ENCODE results near the gene GPR39. TPM values are rescaled to one million over a fixed set of nuclear protein-coding genes. Genes with fewer than 3 reads are reported as not detected.

Gene GPR39
- total RNA-seq, 1 experiment from 2014 or later = 0.50 TPM

DNA sequence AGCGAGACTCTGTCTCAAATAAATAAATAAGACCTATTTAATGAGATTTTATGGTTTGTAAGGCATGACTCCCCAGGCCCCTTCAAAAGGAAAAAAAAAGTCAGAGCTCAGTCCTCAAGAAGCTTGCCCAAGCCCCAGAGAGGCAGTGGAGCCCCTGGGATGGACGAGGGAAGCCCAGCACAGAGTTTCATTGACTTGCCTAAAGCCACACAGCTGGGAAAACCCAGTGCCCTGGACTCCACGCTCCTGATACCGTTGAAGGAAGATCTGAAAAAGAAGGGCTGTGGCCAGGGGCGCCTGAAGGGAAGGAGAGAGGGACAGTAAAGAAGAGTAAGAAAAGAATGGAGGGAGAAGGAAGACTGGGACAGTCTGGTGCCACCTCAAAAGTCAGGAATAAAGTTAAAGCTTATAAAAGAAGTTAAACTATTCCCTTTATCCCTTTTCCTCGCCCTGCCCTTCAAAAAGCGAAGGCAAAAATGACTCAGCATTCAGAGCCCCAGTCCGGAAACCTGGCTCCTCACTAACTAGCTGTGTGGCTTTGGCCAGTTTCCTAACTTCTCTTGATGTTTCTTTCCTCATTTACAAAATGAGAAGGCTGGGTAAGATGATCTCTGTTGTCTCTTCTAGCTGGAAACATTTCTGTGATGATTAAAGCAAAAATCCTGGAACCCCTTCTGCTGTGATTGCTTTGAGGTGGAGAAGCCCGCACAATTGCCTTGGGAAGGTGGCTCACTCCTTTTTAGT, 206.7 kb downstream of the GPR39 start:
- H3K23ac ChIP-seq (ENCODE audit: insufficient read length, low read depth, low read length) = no peak overlapping the region
- no peak overlapping the region for H3K4me2 ChIP-seq (ENCODE audit: insufficient read depth, insufficient read length, low read length)
- no peak overlapping the region for H3K14ac ChIP-seq (ENCODE audit: insufficient read depth, low read length)
- Mint-ChIP-seq H3K27ac (no peak overlapping the region), H3K36me3 (ENCODE audit: insufficient read depth in 1 of 3, low read depth in 3 of 3) (peaks cover 0 to 4% (median 2%) of the 10 kb centered on the region in 3 experiments; a peak in 3 of 7 replicates), H3K4me3 (no peak overlapping the region), H3K4me1 (peaks cover 16 to 20% of the 10 kb centered on the region in 2 experiments), H3K9me3 (peaks cover 3 to 4% of the 10 kb centered on the region in 2 experiments; a peak in 2 of 5 replicates), H3K27me3 (ENCODE audit: low read depth) (no peaks in the 10 kb centered on the region)
- H3K9ac ChIP-seq (ENCODE audit: extremely low read depth, insufficient read length, low read length) = no peak overlapping the region
- no peak overlapping the region for H2BK120ac ChIP-seq (ENCODE audit: low read depth, low read length, poor library complexity, severe bottlenecking)
- no peak for DNase-seq
- H3K23me2 ChIP-seq (ENCODE audit: insufficient read length, low read depth, low read length, poor library complexity, severe bottlenecking) = no peaks in the 10 kb centered on the region
- H2BK5ac ChIP-seq (ENCODE audit: insufficient read length, low read length) = no peak overlapping the region
- H2AFZ ChIP-seq (ENCODE audit: low read length) = no peak overlapping the region
- no peak overlapping the region for H4K8ac ChIP-seq (replicated peaks; ENCODE audit: insufficient read length, low read depth, low read length)
- peaks cover 6% of the 10 kb centered on the region; the same call in 1 of the 2 replicates for H3K4me1 ChIP-seq (ENCODE audit: insufficient read depth, low read length)
- no peaks in the 10 kb centered on the region for H3K27me3 ChIP-seq (ENCODE audit: insufficient read depth, low read length)
- no peak overlapping the region for H2BK12ac ChIP-seq (ENCODE audit: insufficient read length, low read depth, low read length)
- H3T11ph ChIP-seq (ENCODE audit: low read length) = no peak overlapping the region
- TF ChIP-seq, protein P1, sequence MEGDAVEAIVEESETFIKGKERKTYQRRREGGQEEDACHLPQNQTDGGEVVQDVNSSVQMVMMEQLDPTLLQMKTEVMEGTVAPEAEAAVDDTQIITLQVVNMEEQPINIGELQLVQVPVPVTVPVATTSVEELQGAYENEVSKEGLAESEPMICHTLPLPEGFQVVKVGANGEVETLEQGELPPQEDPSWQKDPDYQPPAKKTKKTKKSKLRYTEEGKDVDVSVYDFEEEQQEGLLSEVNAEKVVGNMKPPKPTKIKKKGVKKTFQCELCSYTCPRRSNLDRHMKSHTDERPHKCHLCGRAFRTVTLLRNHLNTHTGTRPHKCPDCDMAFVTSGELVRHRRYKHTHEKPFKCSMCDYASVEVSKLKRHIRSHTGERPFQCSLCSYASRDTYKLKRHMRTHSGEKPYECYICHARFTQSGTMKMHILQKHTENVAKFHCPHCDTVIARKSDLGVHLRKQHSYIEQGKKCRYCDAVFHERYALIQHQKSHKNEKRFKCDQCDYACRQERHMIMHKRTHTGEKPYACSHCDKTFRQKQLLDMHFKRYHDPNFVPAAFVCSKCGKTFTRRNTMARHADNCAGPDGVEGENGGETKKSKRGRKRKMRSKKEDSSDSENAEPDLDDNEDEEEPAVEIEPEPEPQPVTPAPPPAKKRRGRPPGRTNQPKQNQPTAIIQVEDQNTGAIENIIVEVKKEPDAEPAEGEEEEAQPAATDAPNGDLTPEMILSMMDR (conservative IDR thresholded peaks at IDR 0.05) = no peak
- no peak overlapping the region for H2BK20ac ChIP-seq (ENCODE audit: low read depth, low read length, poor library complexity, severe bottlenecking)
- no peaks in the 10 kb centered on the region for H3K79me1 ChIP-seq (ENCODE audit: insufficient read depth, low read depth, low read length, poor library complexity, severe bottlenecking)
- H2AK5ac ChIP-seq (ENCODE audit: insufficient read length, low read length) = no peak overlapping the region
- WGBS (ENCODE audit: extremely low coverage, insufficient read length, low lambda C conversion rate) = no CpG with 5 or more reads among the region's 9 CpGs
- H3K18ac ChIP-seq (ENCODE audit: insufficient read length, low read depth, low read length) = no peak overlapping the region
- H3K27ac ChIP-seq (ENCODE audit: insufficient read length, low read depth, low read length) = no peak overlapping the region
- no peak overlapping the region for H3K4ac ChIP-seq (ENCODE audit: low read depth, low read length)
- H4K91ac ChIP-seq (ENCODE audit: insufficient read length, low read depth, low read length) = no peak overlapping the region
- no peak overlapping the region for H2BK15ac ChIP-seq (ENCODE audit: low read depth, low read length)
- no peaks in the 10 kb centered on the region for H3K9me3 ChIP-seq (ENCODE audit: control insufficient read depth, low read depth, low read length)
- no peak overlapping the region for H4K5ac ChIP-seq (ENCODE audit: insufficient read length, low read depth, low read length)
- H3K79me2 ChIP-seq (ENCODE audit: insufficient read depth, low read length) = no peaks in the 10 kb centered on the region
- H3K56ac ChIP-seq (ENCODE audit: insufficient read length, low read depth, low read length) = no peak overlapping the region
- no peaks in the 10 kb centered on the region for H4K20me1 ChIP-seq (ENCODE audit: control insufficient read depth, insufficient read depth, insufficient read length)

All from H9 (cell line).